ENCODE results near the gene TP53BP2.

TP53BP2 gene

GRCh38 chr1:223845037-223845809 lies 524 bp downstream of the TP53BP2 start:
- no peak for TF ChIP-seq CTCF (IDR thresholded peaks at IDR 0.05; ENCODE audit: borderline replicate concordance, extremely low read depth, low read length, poor library complexity, severe bottlenecking)
- no peak for TF ChIP-seq EZH2 (IDR thresholded peaks at IDR 0.05; ENCODE audit: borderline replicate concordance, low read depth, low read length, severe bottlenecking)
- Histone ChIP-seq H3K4me1 (ENCODE audit: insufficient read depth, low read length) (peaks cover 35% of the 10 kb centered on the region), H2AFZ (ENCODE audit: low read depth, low read length) (peak overlapping the region; percentile 80), H3K4me2 (ENCODE audit: insufficient read depth, low read length) (peak overlapping the region; percentile 87), H3K79me2 (ENCODE audit: insufficient read depth, low read length) (peaks cover 55% of the 10 kb centered on the region), H3K9ac (ENCODE audit: low read depth, low read length) (peak overlapping the region; percentile 99), H3K36me3 (ENCODE audit: insufficient read depth, low read length) (no peaks in the 10 kb centered on the region; the same call in 1 of the 2 replicates), H3K27me3 (ENCODE audit: insufficient read depth, low read length, poor library complexity) (no peaks in the 10 kb centered on the region), H4K20me1 (ENCODE audit: insufficient read depth, low read length) (peaks cover 11% of the 10 kb centered on the region; the same call in 1 of the 2 replicates), H3K4me3 (ENCODE audit: low read depth in 1 of 2, low read length in 2 of 2) (peak overlapping the region; percentile 68 to 77), H3K9me3 (ENCODE audit: insufficient read depth, low read length, severe bottlenecking) (no peaks in the 10 kb centered on the region), H3K27ac (ENCODE audit: low read length) (peak overlapping the region; percentile 82)
- peak; percentile 65 for DNase-seq
- peak; percentile 58 for ATAC-seq (ENCODE audit: insufficient read depth, low read depth)

GRCh38 chr1:223844787-223845036 lies 1.0 kb downstream of the TP53BP2 start:
- H3K9me3 ChIP-seq (ENCODE audit: insufficient read depth, low read length, severe bottlenecking), result no peaks in the 10 kb centered on the region
- peaks cover 35% of the 10 kb centered on the region for H3K4me1 ChIP-seq (ENCODE audit: insufficient read depth, low read length)
- peak overlapping the region; percentile 87 for H3K4me2 ChIP-seq (ENCODE audit: insufficient read depth, low read length)
- peaks cover 60% of the 10 kb centered on the region for H3K79me2 ChIP-seq (ENCODE audit: insufficient read depth, low read length)
- H3K27me3 ChIP-seq (ENCODE audit: insufficient read depth, low read length, poor library complexity), result no peaks in the 10 kb centered on the region
- TF ChIP-seq EZH2 (IDR thresholded peaks at IDR 0.05; ENCODE audit: borderline replicate concordance, low read depth, low read length, severe bottlenecking), result no peak
- no peak for TF ChIP-seq CTCF (IDR thresholded peaks at IDR 0.05; ENCODE audit: borderline replicate concordance, extremely low read depth, low read length, poor library complexity, severe bottlenecking)
- H3K9ac ChIP-seq (ENCODE audit: low read depth, low read length), result peak overlapping the region; percentile 99
- ATAC-seq (ENCODE audit: insufficient read depth, low read depth) (peak; percentile 20; the same call in 2 of the 3 replicates), DNase-seq (peak; percentile 55)
- H3K27ac ChIP-seq (ENCODE audit: low read length), result peak overlapping the region; percentile 82
- peak overlapping the region; percentile 68 to 77 for H3K4me3 ChIP-seq (ENCODE audit: low read depth in 1 of 2, low read length in 2 of 2)
- H3K36me3 ChIP-seq (ENCODE audit: insufficient read depth, low read length), result no peaks in the 10 kb centered on the region; the same call in 1 of the 2 replicates
- H4K20me1 ChIP-seq (ENCODE audit: insufficient read depth, low read length), result peaks cover 11% of the 10 kb centered on the region; the same call in 1 of the 2 replicates
- peak overlapping the region; percentile 80 for H2AFZ ChIP-seq (ENCODE audit: low read depth, low read length)

- Histone ChIP-seq H3K9me3 (ENCODE audit: insufficient read depth, low read length, severe bottlenecking) (no peaks in the 10 kb centered on the region), H3K4me1 (ENCODE audit: insufficient read depth, low read length) (peaks cover 35% of the 10 kb centered on the region), H3K27me3 (ENCODE audit: insufficient read depth, low read length, poor library complexity) (no peaks in the 10 kb centered on the region), H3K9ac (ENCODE audit: low read depth, low read length) (peak overlapping the region; percentile 99), H3K4me3 (ENCODE audit: low read depth in 1 of 2, low read length in 2 of 2) (peak overlapping the region; percentile 68 to 77), H3K4me2 (ENCODE audit: insufficient read depth, low read length) (peak overlapping the region; percentile 87), H3K27ac (ENCODE audit: low read length) (peak overlapping the region; percentile 82), H3K36me3 (ENCODE audit: insufficient read depth, low read length) (no peaks in the 10 kb centered on the region; the same call in 1 of the 2 replicates), H4K20me1 (ENCODE audit: insufficient read depth, low read length) (peaks cover 11% of the 10 kb centered on the region; the same call in 1 of the 2 replicates), H2AFZ (ENCODE audit: low read depth, low read length) (peak overlapping the region; percentile 80), H3K79me2 (ENCODE audit: insufficient read depth, low read length) (peaks cover 64% of the 10 kb centered on the region)
- no peak for TF ChIP-seq CTCF (IDR thresholded peaks at IDR 0.05; ENCODE audit: borderline replicate concordance, extremely low read depth, low read length, poor library complexity, severe bottlenecking)
- ATAC-seq (ENCODE audit: insufficient read depth, low read depth) (peak; percentile 2; the same call in 2 of the 3 replicates), DNase-seq (no peak)
Observed at GRCh38 chr1:223843934-223844786, 1.6 kb downstream of the TP53BP2 start.
